Fibroblast of the conjunctiva (primary cell): Measurements from ENCODE around the gene TNMD.
"Not testable (repeated sequence)": the region's sequence is repeated elsewhere in the genome, so short reads cannot be mapped to it uniquely, and the experiment has no call there.

Experiments
- DNase-seq: peaks from one replicate; pipeline ENCODE4 v3.0.0-alpha.2; 2010; ENCODE audit warnings: low read depth

Gene TNMD

GRCh38 chrX:100584611-100585010 lies at the start of gene TNMD:
Gene TNMD (plus strand): TSS chrX:100584936. CDS start chrX:100585019, 83 bp downstream.
- DNase-seq, result no peak

GRCh38 chrX:100565534-100565933 lies 19.2 kb upstream of the TNMD start:
- not testable (repeated sequence) for DNase-seq

GRCh38 chrX:100586747-100587146 lies 2.0 kb downstream of the TNMD start:
- no peak for DNase-seq

- peak; percentile 16 for DNase-seq
These were observed 3.1 kb downstream of the TNMD start for GRCh38 chrX:100587861-100588260.

- no peak for DNase-seq
These were observed 6.7 kb downstream of the TNMD start for GRCh38 chrX:100591256-100592051.

- DNase-seq, result no peak
These were observed 8.4 kb downstream of the TNMD start for GRCh38 chrX:100593126-100593525.

- DNase-seq, result no peak
These were observed 8.8 kb downstream of the TNMD start for GRCh38 chrX:100593581-100593980.

GRCh38 chrX:100596601-100597000 lies 11.9 kb downstream of the TNMD start:
- DNase-seq, result no peak

GRCh38 chrX:100599456-100599855 lies 14.7 kb downstream of the TNMD start:
- no peak for DNase-seq

- DNase-seq, result no peak
These were observed 15.6 kb downstream of the TNMD start for GRCh38 chrX:100600340-100600739.

GRCh38 chrX:100600758-100601157 lies 16.0 kb downstream of the TNMD start:
- DNase-seq, result no peak

GRCh38 chrX:100606753-100607152 lies 22.0 kb downstream of the TNMD start:
- no peak for DNase-seq

- no peak for DNase-seq
These were observed 24.9 kb downstream of the TNMD start for GRCh38 chrX:100609591-100609990.

GRCh38 chrX:100611951-100612350 lies 27.2 kb downstream of the TNMD start:
- no peak for DNase-seq

- DNase-seq, result peak; percentile 50
These were observed 30.3 kb downstream of the TNMD start for GRCh38 chrX:100615005-100615404.

- DNase-seq, result no peak
These were observed 38.3 kb downstream of the TNMD start for GRCh38 chrX:100623001-100623400.

- no peak for DNase-seq
These were observed 41.3 kb downstream of the TNMD start for GRCh38 chrX:100625985-100626491.

- no peak for DNase-seq
These were observed 50.3 kb downstream of the TNMD start for GRCh38 chrX:100635040-100635439.

GRCh38 chrX:100635989-100636320 lies 51.2 kb downstream of the TNMD start:
- DNase-seq, result no peak

- peak; percentile 82 for DNase-seq
These were observed 51.7 kb downstream of the TNMD start, which contains the start of gene TSPAN6 for GRCh38 chrX:100636321-100636991. Gene TSPAN6 (minus strand): TSS chrX:100636806. CDS start chrX:100636694, 112 bp downstream.

- DNase-seq, result no peak
These were observed 57.6 kb downstream of the TNMD start for GRCh38 chrX:100642290-100642689.

- no peak for DNase-seq
These were observed 58.5 kb downstream of the TNMD start for GRCh38 chrX:100643212-100643611.
